GM12891 (cell line): ENCODE data around the gene GJB2.

Experiments used
- PAX5 ChIP-seq: IDR thresholded peaks from 2 replicates; pipeline ENCODE4 v1.6.1; 2011; ENCODE audit warnings: low read length, moderate library complexity, mild to moderate bottlenecking; ENCODE audit not compliant: insufficient read depth, severe bottlenecking
- POLR2AphosphoS5 ChIP-seq: IDR thresholded peaks from 2 replicates; pipeline ENCODE4 v1.6.1; 2011; ENCODE audit warnings: low read depth, low read length, control low read depth
- SPI1 ChIP-seq: IDR thresholded peaks from 2 replicates; pipeline ENCODE4 v1.6.1; 2011; ENCODE audit warnings: low read depth, low read length, control low read depth

DNA sequence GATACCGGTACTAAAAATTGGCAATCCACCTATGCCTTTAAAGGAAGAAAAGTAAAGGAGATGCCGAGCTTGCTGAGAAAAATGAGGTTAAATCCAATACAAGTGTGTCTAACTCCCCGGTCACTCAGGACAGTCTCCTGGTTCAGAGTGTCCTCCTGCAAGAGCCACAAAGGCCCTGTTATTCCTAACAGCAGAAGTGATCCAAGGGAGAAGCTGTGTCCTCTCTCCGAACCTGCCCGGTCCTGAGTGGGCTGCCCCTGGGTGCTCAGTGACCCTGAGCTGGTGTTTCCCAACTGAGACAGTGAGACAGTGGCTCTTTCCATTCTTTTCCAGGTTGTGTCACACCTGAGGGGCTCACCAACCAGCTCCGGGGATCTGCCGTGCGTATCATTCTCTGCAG is 34.5 kb upstream of the GJB2 start:
- TF ChIP-seq POLR2AphosphoS5 (no peak), SPI1 (no peak), PAX5 (no peak)
